Stimulated activated naive B cell treated with anti-CD40 and anti-IgM and Interleukin-4, amounts not matched to agents 10 μg/mL and 1 μg/mL and 100 μg/mL, for 72 hours (primary cell): ENCODE results near the gene LRRC75A.

ENCODE experiments used
- ATAC-seq, 2 donors: fragments of 150-1000 bp; cut with Tn5 transposase; replicated peaks; 2 replicates each; pipeline ENCODE4 v1.10.0; 2021; ENCODE audit warnings: moderate library complexity in 1 of 2
- DNase-seq: peaks from one replicate; pipeline ENCODE4 v3.0.0; 2021
- H3K27ac Mint-ChIP-seq: one replicate; pipeline ENCODE4 v1.8.0; 2022; ENCODE audit warnings: mild to moderate bottlenecking, mixed read lengths
- H3K27me3 Mint-ChIP-seq, 2 donors: one replicate each; pipeline ENCODE4 v1.8.0; 2022; ENCODE audit warnings: mixed read lengths in 2 of 2
- H3K36me3 Mint-ChIP-seq, 2 donors: one replicate each; pipeline ENCODE4 v1.8.0; 2022; ENCODE audit warnings: mixed read lengths in 2 of 2, mild to moderate bottlenecking in 1 of 2
- H3K4me1 Mint-ChIP-seq, 2 donors: one replicate each; pipeline ENCODE4 v1.8.0; 2022; ENCODE audit warnings: mixed read lengths in 2 of 2, mild to moderate bottlenecking in 1 of 2
- H3K4me3 Mint-ChIP-seq, 2 donors: one replicate each; pipeline ENCODE4 v1.8.0; 2022; ENCODE audit warnings: mild to moderate bottlenecking in 2 of 2, mixed read lengths in 2 of 2, moderate library complexity in 1 of 2
- H3K9me3 Mint-ChIP-seq, 2 donors: one replicate each; pipeline ENCODE4 v1.8.0; 2022; ENCODE audit warnings: mixed read lengths in 2 of 2, mild to moderate bottlenecking in 1 of 2

LRRC75A gene

GRCh38 chr17:16434662-16435061, 57.3 kb downstream of the LRRC75A start:
- Mint-ChIP-seq H3K27me3 (no peaks in the 10 kb centered on the region), H3K9me3 (no peaks in the 10 kb centered on the region), H3K4me3 (no peak overlapping the region), H3K27ac (peak overlapping the region; percentile 9), H3K4me1 (peaks cover 22 to 31% of the 10 kb centered on the region in 2 donors), H3K36me3 (peaks cover 46 to 63% of the 10 kb centered on the region in 2 donors)
- ATAC-seq (no peak), DNase-seq (no peak)

GRCh38 chr17:16433514-16433913, 58.5 kb downstream of the LRRC75A start:
- Mint-ChIP-seq H3K9me3 (no peaks in the 10 kb centered on the region), H3K36me3 (peaks cover 43 to 62% of the 10 kb centered on the region in 2 donors), H3K4me3 (no peak overlapping the region), H3K27me3 (no peaks in the 10 kb centered on the region), H3K27ac (no peak overlapping the region), H3K4me1 (peaks cover 23 to 34% of the 10 kb centered on the region in 2 donors)
- ATAC-seq (no peak), DNase-seq (no peak)

GRCh38 chr17:16432017-16432416, 60.0 kb downstream of the LRRC75A start:
- no peak overlapping the region for H3K4me3 Mint-ChIP-seq
- ATAC-seq, result no peak
- no peaks in the 10 kb centered on the region for H3K27me3 Mint-ChIP-seq
- no peak for DNase-seq
- peaks cover 13 to 22% of the 10 kb centered on the region in 2 donors for H3K4me1 Mint-ChIP-seq
- no peaks in the 10 kb centered on the region for H3K9me3 Mint-ChIP-seq
- peak overlapping the region; percentile 28 for H3K27ac Mint-ChIP-seq
- H3K36me3 Mint-ChIP-seq, result peaks cover 38 to 53% of the 10 kb centered on the region in 2 donors

GRCh38 chr17:16430650-16431049, 61.3 kb downstream of the LRRC75A start:
- ATAC-seq, result no peak
- Mint-ChIP-seq H3K36me3 (peaks cover 45 to 54% of the 10 kb centered on the region in 2 donors), H3K27me3 (no peaks in the 10 kb centered on the region), H3K4me1 (peaks cover 5 to 13% of the 10 kb centered on the region in 2 donors), H3K4me3 (no peak overlapping the region), H3K27ac (no peak overlapping the region), H3K9me3 (no peaks in the 10 kb centered on the region)
- DNase-seq, result no peak

GRCh38 chr17:16429083-16429482, 62.9 kb downstream of the LRRC75A start:
- DNase-seq, result no peak
- Mint-ChIP-seq H3K36me3 (peaks cover 46 to 54% of the 10 kb centered on the region in 2 donors), H3K4me1 (peaks cover 2 to 4% of the 10 kb centered on the region in 2 donors), H3K27me3 (no peaks in the 10 kb centered on the region), H3K27ac (peak overlapping the region; percentile 77), H3K9me3 (no peaks in the 10 kb centered on the region), H3K4me3 (no peak overlapping the region)
- no peak for ATAC-seq

GRCh38 chr17:16428098-16428882, 63.7 kb downstream of the LRRC75A start:
- peaks cover 2 to 4% of the 10 kb centered on the region in 2 donors for H3K4me1 Mint-ChIP-seq
- peak overlapping the region; percentile 37 for H3K27ac Mint-ChIP-seq
- H3K36me3 Mint-ChIP-seq, result peaks cover 42 to 52% of the 10 kb centered on the region in 2 donors
- H3K4me3 Mint-ChIP-seq, result no peak overlapping the region
- H3K27me3 Mint-ChIP-seq, result no peaks in the 10 kb centered on the region
- ATAC-seq, result peak; percentile 65 to 75
- no peaks in the 10 kb centered on the region for H3K9me3 Mint-ChIP-seq
- no peak for DNase-seq

- no peak overlapping the region for H3K27ac Mint-ChIP-seq
- no peaks in the 10 kb centered on the region for H3K9me3 Mint-ChIP-seq
- peaks cover 2 to 4% of the 10 kb centered on the region in 2 donors for H3K4me1 Mint-ChIP-seq
- no peak for DNase-seq
- no peak for ATAC-seq
- H3K36me3 Mint-ChIP-seq, result peaks cover 37 to 48% of the 10 kb centered on the region in 2 donors
- no peak overlapping the region for H3K4me3 Mint-ChIP-seq
- H3K27me3 Mint-ChIP-seq, result no peaks in the 10 kb centered on the region
These were observed 65.0 kb downstream of the LRRC75A start for GRCh38 chr17:16427020-16427419.

- H3K36me3 Mint-ChIP-seq, result peaks cover 39 to 48% of the 10 kb centered on the region in 2 donors
- ATAC-seq, result no peak
- H3K27ac Mint-ChIP-seq, result no peak overlapping the region
- no peaks in the 10 kb centered on the region for H3K27me3 Mint-ChIP-seq
- H3K4me3 Mint-ChIP-seq, result no peak overlapping the region
- H3K9me3 Mint-ChIP-seq, result no peaks in the 10 kb centered on the region
- H3K4me1 Mint-ChIP-seq, result peaks cover 2 to 4% of the 10 kb centered on the region in 2 donors
- no peak for DNase-seq
These were observed 66.0 kb downstream of the LRRC75A start for GRCh38 chr17:16425698-16426659.

GRCh38 chr17:16425202-16425601, 66.8 kb downstream of the LRRC75A start:
- Mint-ChIP-seq H3K4me3 (no peak overlapping the region), H3K36me3 (peaks cover 36 to 45% of the 10 kb centered on the region in 2 donors)
- ATAC-seq, result no peak

GRCh38 chr17:16423226-16423872, 68.6 kb downstream of the LRRC75A start:
- ATAC-seq, result no peak
- H3K27me3 Mint-ChIP-seq, result no peaks in the 10 kb centered on the region
- no peak overlapping the region for H3K4me3 Mint-ChIP-seq
- peaks cover 12 to 26% of the 10 kb centered on the region in 2 donors for H3K4me1 Mint-ChIP-seq
- no peak overlapping the region for H3K27ac Mint-ChIP-seq
- no peaks in the 10 kb centered on the region for H3K9me3 Mint-ChIP-seq
- no peak for DNase-seq
- H3K36me3 Mint-ChIP-seq, result peaks cover 39 to 47% of the 10 kb centered on the region in 2 donors

More at GRCh38 chr17:16425202-16425601, 66.8 kb downstream of the LRRC75A start:
- no peak for DNase-seq
- no peak overlapping the region for H3K27ac Mint-ChIP-seq
- no peaks in the 10 kb centered on the region for H3K9me3 Mint-ChIP-seq
- H3K4me1 Mint-ChIP-seq, result peaks cover 2 to 11% of the 10 kb centered on the region in 2 donors
- no peaks in the 10 kb centered on the region for H3K27me3 Mint-ChIP-seq

GRCh38 chr17:16422416-16422815, 69.6 kb downstream of the LRRC75A start:
- no peaks in the 10 kb centered on the region for H3K9me3 Mint-ChIP-seq
- peak overlapping the region; percentile 28 for H3K27ac Mint-ChIP-seq
- no peak overlapping the region for H3K4me3 Mint-ChIP-seq

GRCh38 chr17:16419929-16420271, 72.1 kb downstream of the LRRC75A start:
- Mint-ChIP-seq H3K36me3 (peaks cover 37 to 55% of the 10 kb centered on the region in 2 donors), H3K27me3 (no peaks in the 10 kb centered on the region), H3K27ac (no peak overlapping the region), H3K4me3 (peak overlapping the region in 1 of 2 donors; percentile 60), H3K4me1 (peaks cover 24 to 48% of the 10 kb centered on the region in 2 donors), H3K9me3 (no peaks in the 10 kb centered on the region)
- DNase-seq (no peak), ATAC-seq (no peak)

More at GRCh38 chr17:16422416-16422815, 69.6 kb downstream of the LRRC75A start:
- Mint-ChIP-seq H3K4me1 (peaks cover 16 to 35% of the 10 kb centered on the region in 2 donors), H3K36me3 (peaks cover 40 to 56% of the 10 kb centered on the region in 2 donors), H3K27me3 (no peaks in the 10 kb centered on the region)
- ATAC-seq (no peak), DNase-seq (no peak)

GRCh38 chr17:16419074-16419928, 72.7 kb downstream of the LRRC75A start:
- ATAC-seq, result peak; percentile 48 to 49

More at GRCh38 chr17:16419074-16419928, 72.7 kb downstream of the LRRC75A start:
- H3K4me3 Mint-ChIP-seq, result peak overlapping the region; percentile 45 to 60
- H3K9me3 Mint-ChIP-seq, result no peaks in the 10 kb centered on the region
- DNase-seq, result no peak
- peaks cover 28 to 54% of the 10 kb centered on the region in 2 donors for H3K4me1 Mint-ChIP-seq
- H3K27me3 Mint-ChIP-seq, result no peaks in the 10 kb centered on the region
- H3K27ac Mint-ChIP-seq, result peak overlapping the region; percentile 87
- H3K36me3 Mint-ChIP-seq, result peaks cover 41 to 61% of the 10 kb centered on the region in 2 donors
